ENCODE results near the gene DDAH1. TPM values are rescaled to one million over a fixed set of nuclear protein-coding genes. Genes with fewer than 3 reads are reported as not detected.

DDAH1 gene
- total and polyA plus RNA-seq, 9 donors: 3.3 to 32.3 (median 11.7) TPM

- Histone ChIP-seq H3K4me3 (no peak overlapping the region), H3K27me3 (no peaks in the 10 kb centered on the region), H3K4me1 (ENCODE audit: insufficient read depth) (no peaks in the 10 kb centered on the region), H3K36me3 (no peaks in the 10 kb centered on the region), H3K27ac (no peak overlapping the region), H3K9me3 (no peaks in the 10 kb centered on the region)
- no peak for TF ChIP-seq EP300 (IDR thresholded peaks at IDR 0.05)
- TF ChIP-seq, protein P1, sequence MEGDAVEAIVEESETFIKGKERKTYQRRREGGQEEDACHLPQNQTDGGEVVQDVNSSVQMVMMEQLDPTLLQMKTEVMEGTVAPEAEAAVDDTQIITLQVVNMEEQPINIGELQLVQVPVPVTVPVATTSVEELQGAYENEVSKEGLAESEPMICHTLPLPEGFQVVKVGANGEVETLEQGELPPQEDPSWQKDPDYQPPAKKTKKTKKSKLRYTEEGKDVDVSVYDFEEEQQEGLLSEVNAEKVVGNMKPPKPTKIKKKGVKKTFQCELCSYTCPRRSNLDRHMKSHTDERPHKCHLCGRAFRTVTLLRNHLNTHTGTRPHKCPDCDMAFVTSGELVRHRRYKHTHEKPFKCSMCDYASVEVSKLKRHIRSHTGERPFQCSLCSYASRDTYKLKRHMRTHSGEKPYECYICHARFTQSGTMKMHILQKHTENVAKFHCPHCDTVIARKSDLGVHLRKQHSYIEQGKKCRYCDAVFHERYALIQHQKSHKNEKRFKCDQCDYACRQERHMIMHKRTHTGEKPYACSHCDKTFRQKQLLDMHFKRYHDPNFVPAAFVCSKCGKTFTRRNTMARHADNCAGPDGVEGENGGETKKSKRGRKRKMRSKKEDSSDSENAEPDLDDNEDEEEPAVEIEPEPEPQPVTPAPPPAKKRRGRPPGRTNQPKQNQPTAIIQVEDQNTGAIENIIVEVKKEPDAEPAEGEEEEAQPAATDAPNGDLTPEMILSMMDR (IDR thresholded peaks at IDR 0.05): no peak
- no peak for TF ChIP-seq POLR2A (IDR thresholded peaks at IDR 0.05)
- intact Hi-C loops (cut with DNase I): no loop called here
- WGBS, 3 donors: 10 to 14% (median 13%) methylated on average over 1 of the region's 1 CpG
- no peak for DNase-seq
Measured at GRCh38 chr1:85427331-85427730, 37.6 kb downstream of the DDAH1 start.

DNA sequence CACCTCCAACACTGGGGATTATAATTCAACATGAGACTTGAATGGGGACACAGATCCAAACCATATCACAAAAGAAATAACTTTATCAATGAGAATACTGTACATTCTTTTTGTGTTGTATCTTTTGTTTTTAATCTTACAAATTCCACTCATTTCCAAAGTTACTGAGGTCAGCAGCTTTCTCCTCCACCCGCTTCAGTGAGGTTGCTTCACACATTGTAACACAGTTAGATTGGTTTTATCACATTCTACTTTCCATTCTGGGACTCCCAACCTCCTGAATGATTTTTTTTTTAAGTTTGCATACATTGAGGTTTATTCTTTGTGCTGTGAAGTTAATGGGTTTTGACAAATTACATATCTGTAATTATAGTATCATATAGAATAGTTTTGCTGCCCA, 43.8 kb downstream of the DDAH1 start:
- WGBS, 3 donors: 46 to 76% (median 57%) methylated on average over 1 of the region's 1 CpG
- Histone ChIP-seq H3K9me3 (no peaks in the 10 kb centered on the region), H3K36me3 (no peaks in the 10 kb centered on the region), H3K4me3 (no peak overlapping the region), H3K4me1 (ENCODE audit: insufficient read depth) (peaks cover 3% of the 10 kb centered on the region), H3K27me3 (no peaks in the 10 kb centered on the region), H3K27ac (no peak overlapping the region)
- no peak for DNase-seq
- TF ChIP-seq EP300 (IDR thresholded peaks at IDR 0.05) (no peak), POLR2A (IDR thresholded peaks at IDR 0.05) (no peak)
- TF ChIP-seq, protein P1 (IDR thresholded peaks at IDR 0.05): no peak
- intact Hi-C loops (cut with DNase I): no loop called here

- intact Hi-C loops (cut with DNase I): no loop called here
- H3K27ac ChIP-seq: no peak overlapping the region
- WGBS, 3 donors: 3 to 96% (median 55%) methylated on average over 1 of the region's 1 CpG
- peaks cover 3% of the 10 kb centered on the region for H3K4me1 ChIP-seq (ENCODE audit: insufficient read depth)
- no peaks in the 10 kb centered on the region for H3K9me3 ChIP-seq
- no peak for DNase-seq
- no peak overlapping the region for H3K4me3 ChIP-seq
- TF ChIP-seq, protein P1 (IDR thresholded peaks at IDR 0.05): no peak
- no peak for TF ChIP-seq POLR2A (IDR thresholded peaks at IDR 0.05)
- TF ChIP-seq EP300 (IDR thresholded peaks at IDR 0.05): no peak
- H3K36me3 ChIP-seq: no peaks in the 10 kb centered on the region
- H3K27me3 ChIP-seq: no peaks in the 10 kb centered on the region
Measured at GRCh38 chr1:85420199-85420598, 44.8 kb downstream of the DDAH1 start.

DNA sequence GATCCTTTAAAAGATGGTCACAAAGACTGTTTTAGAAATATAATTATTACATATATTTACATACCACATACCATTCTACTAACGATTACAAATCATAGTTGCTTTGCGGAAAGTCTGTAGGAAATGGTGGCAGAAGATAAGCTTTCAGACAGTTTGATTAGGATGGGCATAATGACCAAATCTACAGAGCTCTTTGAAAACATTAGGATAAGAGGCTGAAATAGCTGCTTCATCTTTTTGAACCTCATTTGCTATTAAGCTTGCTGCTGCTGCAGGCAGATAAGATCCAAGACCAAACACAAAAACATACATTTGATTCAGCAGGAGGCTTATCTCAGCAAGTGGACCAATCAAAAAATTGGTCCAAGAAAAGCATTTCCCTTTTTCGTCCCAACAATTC, 47.1 kb downstream of the DDAH1 start:
- TF ChIP-seq POLR2A (IDR thresholded peaks at IDR 0.05) (no peak), EP300 (IDR thresholded peaks at IDR 0.05) (no peak)
- TF ChIP-seq, protein P1 (IDR thresholded peaks at IDR 0.05): no peak
- DNase-seq: no peak
- Histone ChIP-seq H3K4me1 (ENCODE audit: insufficient read depth) (peaks cover 3% of the 10 kb centered on the region), H3K27ac (no peak overlapping the region), H3K36me3 (no peaks in the 10 kb centered on the region), H3K27me3 (no peaks in the 10 kb centered on the region), H3K4me3 (no peak overlapping the region), H3K9me3 (no peaks in the 10 kb centered on the region)
- intact Hi-C loops (cut with DNase I): no loop called here
- WGBS, 3 donors: 14 to 36% (median 20%) methylated on average over 3 of the region's 3 CpGs

Data from ovary (tissue), 9 donors.